Loucy (cell line): ENCODE data around the gene XKR7.

Experiments
- CTCF ChIP-seq: fragments of 200-600 bp; sonication (generic); conservative IDR thresholded peaks from 2 replicates; pipeline ENCODE4 v1.5.1; 2014; ENCODE audit warnings: mild to moderate bottlenecking, antibody characterized with exemption, low read length
- EZH2phosphoT487 ChIP-seq: fragments of 200-600 bp; IDR thresholded peaks from 2 replicates; pipeline ENCODE4 v1.6.1; 2018; ENCODE audit warnings: antibody characterized with exemption, mild to moderate bottlenecking, moderate library complexity, borderline replicate concordance

GRCh38 chr20:31926493-31926892 lies 41.5 kb upstream of the XKR7 start:
- no peak for TF ChIP-seq CTCF
- no peak for TF ChIP-seq EZH2phosphoT487
